ENCODE results near the gene PNKP. TPM values are rescaled to one million over a fixed set of nuclear protein-coding genes. Genes with fewer than 3 reads are reported as not detected.

Gene PNKP
- total RNA-seq, 1 experiment from 2014 or later = 146 TPM

GRCh38 chr19:49872245-49873128 is 5.1 kb upstream of the PNKP start (continued):
- TF ChIP-seq AR (CRISPR knock-in tag; IDR thresholded peaks at IDR 0.05) = no peak
- TF ChIP-seq, protein P1, sequence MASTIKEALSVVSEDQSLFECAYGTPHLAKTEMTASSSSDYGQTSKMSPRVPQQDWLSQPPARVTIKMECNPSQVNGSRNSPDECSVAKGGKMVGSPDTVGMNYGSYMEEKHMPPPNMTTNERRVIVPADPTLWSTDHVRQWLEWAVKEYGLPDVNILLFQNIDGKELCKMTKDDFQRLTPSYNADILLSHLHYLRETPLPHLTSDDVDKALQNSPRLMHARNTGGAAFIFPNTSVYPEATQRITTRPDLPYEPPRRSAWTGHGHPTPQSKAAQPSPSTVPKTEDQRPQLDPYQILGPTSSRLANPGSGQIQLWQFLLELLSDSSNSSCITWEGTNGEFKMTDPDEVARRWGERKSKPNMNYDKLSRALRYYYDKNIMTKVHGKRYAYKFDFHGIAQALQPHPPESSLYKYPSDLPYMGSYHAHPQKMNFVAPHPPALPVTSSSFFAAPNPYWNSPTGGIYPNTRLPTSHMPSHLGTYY (CRISPR knock-in tag; IDR thresholded peaks at IDR 0.05) = no peak
- TF ChIP-seq, protein P2, sequence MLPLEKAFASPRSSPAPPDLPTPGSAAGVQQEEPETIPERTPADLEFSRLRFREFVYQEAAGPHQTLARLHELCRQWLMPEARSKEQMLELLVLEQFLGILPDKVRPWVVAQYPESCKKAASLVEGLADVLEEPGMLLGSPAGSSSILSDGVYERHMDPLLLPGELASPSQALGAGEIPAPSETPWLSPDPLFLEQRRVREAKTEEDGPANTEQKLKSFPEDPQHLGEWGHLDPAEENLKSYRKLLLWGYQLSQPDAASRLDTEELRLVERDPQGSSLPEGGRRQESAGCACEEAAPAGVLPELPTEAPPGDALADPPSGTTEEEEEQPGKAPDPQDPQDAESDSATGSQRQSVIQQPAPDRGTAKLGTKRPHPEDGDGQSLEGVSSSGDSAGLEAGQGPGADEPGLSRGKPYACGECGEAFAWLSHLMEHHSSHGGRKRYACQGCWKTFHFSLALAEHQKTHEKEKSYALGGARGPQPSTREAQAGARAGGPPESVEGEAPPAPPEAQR (CRISPR knock-in tag; IDR thresholded peaks at IDR 0.05) = no peak
- TF ChIP-seq, protein P3, sequence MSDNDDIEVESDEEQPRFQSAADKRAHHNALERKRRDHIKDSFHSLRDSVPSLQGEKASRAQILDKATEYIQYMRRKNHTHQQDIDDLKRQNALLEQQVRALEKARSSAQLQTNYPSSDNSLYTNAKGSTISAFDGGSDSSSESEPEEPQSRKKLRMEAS (CRISPR knock-in tag; IDR thresholded peaks at IDR 0.05) = no peak
- no peak for TF ChIP-seq ZBTB21 (CRISPR knock-in tag; IDR thresholded peaks at IDR 0.05; ENCODE audit: borderline replicate concordance)
- TF ChIP-seq, protein P4, sequence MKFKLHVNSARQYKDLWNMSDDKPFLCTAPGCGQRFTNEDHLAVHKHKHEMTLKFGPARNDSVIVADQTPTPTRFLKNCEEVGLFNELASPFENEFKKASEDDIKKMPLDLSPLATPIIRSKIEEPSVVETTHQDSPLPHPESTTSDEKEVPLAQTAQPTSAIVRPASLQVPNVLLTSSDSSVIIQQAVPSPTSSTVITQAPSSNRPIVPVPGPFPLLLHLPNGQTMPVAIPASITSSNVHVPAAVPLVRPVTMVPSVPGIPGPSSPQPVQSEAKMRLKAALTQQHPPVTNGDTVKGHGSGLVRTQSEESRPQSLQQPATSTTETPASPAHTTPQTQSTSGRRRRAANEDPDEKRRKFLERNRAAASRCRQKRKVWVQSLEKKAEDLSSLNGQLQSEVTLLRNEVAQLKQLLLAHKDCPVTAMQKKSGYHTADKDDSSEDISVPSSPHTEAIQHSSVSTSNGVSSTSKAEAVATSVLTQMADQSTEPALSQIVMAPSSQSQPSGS (CRISPR knock-in tag; IDR thresholded peaks at IDR 0.05; ENCODE audit: borderline replicate concordance, low read depth) = no peak

- no peak overlapping the region for H3K4me3 Mint-ChIP-seq
- TF ChIP-seq, protein P2 (CRISPR knock-in tag; IDR thresholded peaks at IDR 0.05) = no peak
- no peak for TF ChIP-seq FOXJ3 (CRISPR knock-in tag; IDR thresholded peaks at IDR 0.05; ENCODE audit: borderline replicate concordance)
- TF ChIP-seq PRDM15 (CRISPR knock-in tag; IDR thresholded peaks at IDR 0.05) = no peak
- no peak for TF ChIP-seq ELF4 (CRISPR knock-in tag; IDR thresholded peaks at IDR 0.05; ENCODE audit: low read depth)
- TF ChIP-seq NR3C1 (CRISPR knock-in tag; conservative IDR thresholded peaks at IDR 0.05; ENCODE audit: low read depth) = no peak
- TF ChIP-seq, protein P5, sequence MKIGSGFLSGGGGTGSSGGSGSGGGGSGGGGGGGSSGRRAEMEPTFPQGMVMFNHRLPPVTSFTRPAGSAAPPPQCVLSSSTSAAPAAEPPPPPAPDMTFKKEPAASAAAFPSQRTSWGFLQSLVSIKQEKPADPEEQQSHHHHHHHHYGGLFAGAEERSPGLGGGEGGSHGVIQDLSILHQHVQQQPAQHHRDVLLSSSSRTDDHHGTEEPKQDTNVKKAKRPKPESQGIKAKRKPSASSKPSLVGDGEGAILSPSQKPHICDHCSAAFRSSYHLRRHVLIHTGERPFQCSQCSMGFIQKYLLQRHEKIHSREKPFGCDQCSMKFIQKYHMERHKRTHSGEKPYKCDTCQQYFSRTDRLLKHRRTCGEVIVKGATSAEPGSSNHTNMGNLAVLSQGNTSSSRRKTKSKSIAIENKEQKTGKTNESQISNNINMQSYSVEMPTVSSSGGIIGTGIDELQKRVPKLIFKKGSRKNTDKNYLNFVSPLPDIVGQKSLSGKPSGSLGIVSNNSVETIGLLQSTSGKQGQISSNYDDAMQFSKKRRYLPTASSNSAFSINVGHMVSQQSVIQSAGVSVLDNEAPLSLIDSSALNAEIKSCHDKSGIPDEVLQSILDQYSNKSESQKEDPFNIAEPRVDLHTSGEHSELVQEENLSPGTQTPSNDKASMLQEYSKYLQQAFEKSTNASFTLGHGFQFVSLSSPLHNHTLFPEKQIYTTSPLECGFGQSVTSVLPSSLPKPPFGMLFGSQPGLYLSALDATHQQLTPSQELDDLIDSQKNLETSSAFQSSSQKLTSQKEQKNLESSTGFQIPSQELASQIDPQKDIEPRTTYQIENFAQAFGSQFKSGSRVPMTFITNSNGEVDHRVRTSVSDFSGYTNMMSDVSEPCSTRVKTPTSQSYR (CRISPR knock-in tag; IDR thresholded peaks at IDR 0.05) = no peak
- no peak for TF ChIP-seq SMAD3 (CRISPR knock-in tag; IDR thresholded peaks at IDR 0.05; ENCODE audit: borderline replicate concordance)
- TF ChIP-seq MLX (CRISPR knock-in tag; IDR thresholded peaks at IDR 0.05) = no peak
- TF ChIP-seq ESRRA (CRISPR knock-in tag; IDR thresholded peaks at IDR 0.05; ENCODE audit: borderline replicate concordance) = no peak
- TF ChIP-seq ZNF232 (CRISPR knock-in tag; IDR thresholded peaks at IDR 0.05) = no peak
- TF ChIP-seq RORB (CRISPR knock-in tag; IDR thresholded peaks at IDR 0.05) = no peak
- TF ChIP-seq ZBTB21 (CRISPR knock-in tag; IDR thresholded peaks at IDR 0.05; ENCODE audit: borderline replicate concordance) = no peak
These were observed 4.1 kb upstream of the PNKP start for GRCh38 chr19:49871349-49871985.

More at GRCh38 chr19:49871349-49871985, 4.1 kb upstream of the PNKP start:
- peaks cover 17% of the 10 kb centered on the region for H3K4me1 Mint-ChIP-seq
- H3K27ac Mint-ChIP-seq = peak overlapping the region; percentile 60; the same call in 1 of the 2 replicates
- POLR2A ChIA-PET = interaction anchor here (0.7 kb wide), 1 partner anchor 1343 kb away, joined by 3 read pairs; no protein-coding TSS in a partner anchor
- CTCF ChIA-PET = no interaction called here
- no peak for DNase-seq (ENCODE audit: low spot score)
- no peaks in the 10 kb centered on the region; the same call in 1 of the 2 replicates for H3K36me3 Mint-ChIP-seq
- no peak for ATAC-seq
- H3K27me3 Mint-ChIP-seq (ENCODE audit: low read depth) = no peaks in the 10 kb centered on the region
- peaks cover 3% of the 10 kb centered on the region; the same call in 1 of the 2 replicates for H3K9me3 Mint-ChIP-seq
